Mammary epithelial cell (primary cell): ENCODE measurements around the gene ALKAL2.

Experiments used
- EZH2 ChIP-seq: IDR thresholded peaks from 2 replicates; pipeline ENCODE4 v1.6.1; 2012; ENCODE audit warnings: low read length, inconsistent platforms, borderline replicate concordance
- TF ChIP-seq, protein P1 (sequence below), 2 donors: IDR thresholded peaks in 1 of 2; conservative IDR thresholded peaks in 1 of 2; 2 replicates each; pipeline ENCODE4 v1.5.1; 2011 to 2012; ENCODE audit warnings: inconsistent platforms in 2 of 2, low read length in 2 of 2, mild to moderate bottlenecking in 2 of 2, control low read depth in 1 of 2, low read depth in 1 of 2; ENCODE audit not compliant: insufficient read depth in 1 of 2; ENCODE audit errors: extremely low read depth in 1 of 2

DNA sequence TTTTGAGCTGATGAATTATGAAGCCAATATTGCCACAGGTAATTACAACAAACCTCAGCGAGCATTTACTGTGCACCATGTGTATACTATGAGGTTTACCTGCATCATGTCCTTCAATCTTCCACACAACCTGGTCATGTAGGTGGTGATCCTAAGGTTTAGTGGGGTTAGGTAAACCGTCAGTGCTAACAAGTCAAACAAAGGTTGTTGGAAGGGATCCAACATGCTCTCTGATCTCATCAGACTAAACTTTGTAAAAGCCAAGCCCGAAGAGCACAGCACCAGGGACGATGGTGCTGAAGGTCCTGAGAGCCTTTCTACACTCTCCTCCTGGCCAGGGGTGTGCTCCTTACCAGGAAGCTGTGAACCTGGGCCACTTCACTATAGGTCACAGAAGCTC lies 53.5 kb downstream of the ALKAL2 start:
- TF ChIP-seq, protein P1, sequence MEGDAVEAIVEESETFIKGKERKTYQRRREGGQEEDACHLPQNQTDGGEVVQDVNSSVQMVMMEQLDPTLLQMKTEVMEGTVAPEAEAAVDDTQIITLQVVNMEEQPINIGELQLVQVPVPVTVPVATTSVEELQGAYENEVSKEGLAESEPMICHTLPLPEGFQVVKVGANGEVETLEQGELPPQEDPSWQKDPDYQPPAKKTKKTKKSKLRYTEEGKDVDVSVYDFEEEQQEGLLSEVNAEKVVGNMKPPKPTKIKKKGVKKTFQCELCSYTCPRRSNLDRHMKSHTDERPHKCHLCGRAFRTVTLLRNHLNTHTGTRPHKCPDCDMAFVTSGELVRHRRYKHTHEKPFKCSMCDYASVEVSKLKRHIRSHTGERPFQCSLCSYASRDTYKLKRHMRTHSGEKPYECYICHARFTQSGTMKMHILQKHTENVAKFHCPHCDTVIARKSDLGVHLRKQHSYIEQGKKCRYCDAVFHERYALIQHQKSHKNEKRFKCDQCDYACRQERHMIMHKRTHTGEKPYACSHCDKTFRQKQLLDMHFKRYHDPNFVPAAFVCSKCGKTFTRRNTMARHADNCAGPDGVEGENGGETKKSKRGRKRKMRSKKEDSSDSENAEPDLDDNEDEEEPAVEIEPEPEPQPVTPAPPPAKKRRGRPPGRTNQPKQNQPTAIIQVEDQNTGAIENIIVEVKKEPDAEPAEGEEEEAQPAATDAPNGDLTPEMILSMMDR (conservative IDR thresholded peaks at IDR 0.05 in 1 of 2, IDR thresholded peaks at IDR 0.05 in 1 of 2; ENCODE audit: extremely low read depth in 1 of 2, insufficient read depth in 1 of 2, low read depth in 1 of 2, low read length in 2 of 2), result no peak
- TF ChIP-seq EZH2, result no peak
